ENCODE data around the gene PTPRN2. TPM values are rescaled to one million over a fixed set of nuclear protein-coding genes. Genes with fewer than 3 reads are reported as not detected.
"Not testable (repeated sequence)": the region's sequence is repeated elsewhere in the genome, so short reads cannot be mapped to it uniquely, and the experiment has no call there.

Gene PTPRN2
- total and polyA plus RNA-seq, 2 experiments from 2014 or later = 0.28 TPM; not detected in 1

- Histone ChIP-seq H3K4me1 (ENCODE audit: low read depth) (no peaks in the 10 kb centered on the region), H3K36me3 (no peaks in the 10 kb centered on the region), H3K27me3 (no peaks in the 10 kb centered on the region), H3K9me3 (ENCODE audit: low read depth) (no peaks in the 10 kb centered on the region), H3K4me3 (no peak overlapping the region), H3K27ac (no peak overlapping the region)
- TF ChIP-seq CTCF (IDR thresholded peaks at IDR 0.05; ENCODE audit: low read depth, low read length) = no peak
- no peak for DNase-seq (ENCODE audit: low read depth in 1 of 2, low spot score in 1 of 2)
These were observed 647.1 kb downstream of the PTPRN2 start for GRCh38 chr7:157940497-157940896.

- no peaks in the 10 kb centered on the region for H3K36me3 ChIP-seq
- H3K27ac ChIP-seq = no peak overlapping the region
- no peak for TF ChIP-seq CTCF (IDR thresholded peaks at IDR 0.05; ENCODE audit: low read depth, low read length)
- H3K27me3 ChIP-seq = no peaks in the 10 kb centered on the region
- no peaks in the 10 kb centered on the region for H3K9me3 ChIP-seq (ENCODE audit: low read depth)
- H3K4me1 ChIP-seq (ENCODE audit: low read depth) = no peaks in the 10 kb centered on the region
- DNase-seq (ENCODE audit: low read depth in 1 of 2, low spot score in 1 of 2) = no peak
- H3K4me3 ChIP-seq = no peak overlapping the region
These were observed 649.4 kb downstream of the PTPRN2 start for GRCh38 chr7:157938211-157938610.

- Histone ChIP-seq H3K4me1 (ENCODE audit: low read depth) (no peaks in the 10 kb centered on the region), H3K27ac (no peak overlapping the region), H3K4me3 (no peak overlapping the region), H3K9me3 (ENCODE audit: low read depth) (no peaks in the 10 kb centered on the region), H3K27me3 (no peaks in the 10 kb centered on the region), H3K36me3 (no peaks in the 10 kb centered on the region)
- no peak for DNase-seq (ENCODE audit: low read depth in 1 of 2, low spot score in 1 of 2)
- TF ChIP-seq CTCF (IDR thresholded peaks at IDR 0.05; ENCODE audit: low read depth, low read length) = no peak
These were observed 650.2 kb downstream of the PTPRN2 start for GRCh38 chr7:157937406-157937805.

- Histone ChIP-seq H3K4me1 (ENCODE audit: low read depth) (no peaks in the 10 kb centered on the region), H3K36me3 (no peaks in the 10 kb centered on the region), H3K9me3 (ENCODE audit: low read depth) (no peaks in the 10 kb centered on the region), H3K4me3 (no peak overlapping the region), H3K27ac (no peak overlapping the region), H3K27me3 (no peaks in the 10 kb centered on the region)
- no peak for DNase-seq (ENCODE audit: low read depth in 1 of 2, low spot score in 1 of 2)
- TF ChIP-seq CTCF (IDR thresholded peaks at IDR 0.05; ENCODE audit: low read depth, low read length) = no peak
These were observed 650.6 kb downstream of the PTPRN2 start for GRCh38 chr7:157936976-157937375.

- H3K9me3 ChIP-seq (ENCODE audit: low read depth); H3K4me3 ChIP-seq; H3K4me1 ChIP-seq (ENCODE audit: low read depth); DNase-seq (ENCODE audit: low read depth in 1 of 2, low spot score in 1 of 2); H3K27me3 ChIP-seq; H3K27ac ChIP-seq; H3K36me3 ChIP-seq: not testable (repeated sequence)
These were observed 651.9 kb downstream of the PTPRN2 start for GRCh38 chr7:157935721-157936120.

- H3K27ac ChIP-seq; H3K4me3 ChIP-seq; DNase-seq (ENCODE audit: low read depth in 1 of 2, low spot score in 1 of 2); H3K27me3 ChIP-seq; H3K36me3 ChIP-seq; H3K4me1 ChIP-seq (ENCODE audit: low read depth); H3K9me3 ChIP-seq (ENCODE audit: low read depth): not testable (repeated sequence)
These were observed 654.1 kb downstream of the PTPRN2 start for GRCh38 chr7:157933219-157934155.

Measured in cardiac muscle cell (in vitro differentiated cells and primary cell).